Right lobe of liver (tissue), 4 donors: ENCODE data around the gene MRPL22.

Experiments
- POLR2A ChIP-seq: fragments of 450-650 bp; IDR thresholded peaks from one replicate; pipeline ENCODE4 v1.6.1; 2017; ENCODE audit warnings: antibody characterized with exemption, mild to moderate bottlenecking
- TF ChIP-seq, protein P1 (sequence below), 4 donors: fragments of 200-600 bp in 3 of 4; fragments of 450-650 bp in 1 of 4; IDR thresholded peaks; one replicate each; pipeline versions ENCODE4 v1.5.1 to v1.8.0; 2016 to 2022; ENCODE audit warnings: antibody characterized with exemption in 4 of 4, mild to moderate bottlenecking in 2 of 4
- donor health status: DM: no; HTN: no; CAD: no.
- donor health status: DM: no; HTN: no; CAD: no.
- donor health status: DM: no; HTN: yes; CAD: no.

GRCh38 chr5:154899151-154899816, 41.6 kb upstream of the MRPL22 start:
- TF ChIP-seq, protein P1, sequence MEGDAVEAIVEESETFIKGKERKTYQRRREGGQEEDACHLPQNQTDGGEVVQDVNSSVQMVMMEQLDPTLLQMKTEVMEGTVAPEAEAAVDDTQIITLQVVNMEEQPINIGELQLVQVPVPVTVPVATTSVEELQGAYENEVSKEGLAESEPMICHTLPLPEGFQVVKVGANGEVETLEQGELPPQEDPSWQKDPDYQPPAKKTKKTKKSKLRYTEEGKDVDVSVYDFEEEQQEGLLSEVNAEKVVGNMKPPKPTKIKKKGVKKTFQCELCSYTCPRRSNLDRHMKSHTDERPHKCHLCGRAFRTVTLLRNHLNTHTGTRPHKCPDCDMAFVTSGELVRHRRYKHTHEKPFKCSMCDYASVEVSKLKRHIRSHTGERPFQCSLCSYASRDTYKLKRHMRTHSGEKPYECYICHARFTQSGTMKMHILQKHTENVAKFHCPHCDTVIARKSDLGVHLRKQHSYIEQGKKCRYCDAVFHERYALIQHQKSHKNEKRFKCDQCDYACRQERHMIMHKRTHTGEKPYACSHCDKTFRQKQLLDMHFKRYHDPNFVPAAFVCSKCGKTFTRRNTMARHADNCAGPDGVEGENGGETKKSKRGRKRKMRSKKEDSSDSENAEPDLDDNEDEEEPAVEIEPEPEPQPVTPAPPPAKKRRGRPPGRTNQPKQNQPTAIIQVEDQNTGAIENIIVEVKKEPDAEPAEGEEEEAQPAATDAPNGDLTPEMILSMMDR (IDR thresholded peaks at IDR 0.05): no peak
- TF ChIP-seq POLR2A: no peak
